Spleen (tissue), 7 donors: ENCODE measurements around the gene TTC3.

Source experiments
- POLR2AphosphoS5 ChIP-seq, 3 donors: sonication (generic); formaldehyde crosslinking; IDR thresholded peaks; one replicate each; pipeline ENCODE4 v1.5.1; 2017; ENCODE audit warnings: antibody characterized with exemption in 3 of 3
- TF ChIP-seq, protein P1 (sequence below), 11 experiments: fragments of 200-600 bp in 7 of 11; fragments of 450-650 bp in 4 of 11; sonication (generic) in 4 of 11; IDR thresholded peaks in 8 of 11; conservative IDR thresholded peaks in 3 of 11; 1 replicate in 7 of 11; 2 replicates in 4 of 11; pipeline versions ENCODE4 v1.4.0 to v1.8.0; 2016 to 2021; ENCODE audit warnings: antibody characterized with exemption in 11 of 11, inconsistent platforms in 4 of 11, mild to moderate bottlenecking in 1 of 11
- donor health status: DM: no; HTN: no; CAD: no; lungs with moderate emphysema.
- donor health status: DM: no; HTN: no; CAD: no.
- donor health status: DM: no; HTN: no; CAD: no.

GRCh38 chr21:37026499-37026898, 46.6 kb upstream of the TTC3 start:
- TF ChIP-seq, protein P1, sequence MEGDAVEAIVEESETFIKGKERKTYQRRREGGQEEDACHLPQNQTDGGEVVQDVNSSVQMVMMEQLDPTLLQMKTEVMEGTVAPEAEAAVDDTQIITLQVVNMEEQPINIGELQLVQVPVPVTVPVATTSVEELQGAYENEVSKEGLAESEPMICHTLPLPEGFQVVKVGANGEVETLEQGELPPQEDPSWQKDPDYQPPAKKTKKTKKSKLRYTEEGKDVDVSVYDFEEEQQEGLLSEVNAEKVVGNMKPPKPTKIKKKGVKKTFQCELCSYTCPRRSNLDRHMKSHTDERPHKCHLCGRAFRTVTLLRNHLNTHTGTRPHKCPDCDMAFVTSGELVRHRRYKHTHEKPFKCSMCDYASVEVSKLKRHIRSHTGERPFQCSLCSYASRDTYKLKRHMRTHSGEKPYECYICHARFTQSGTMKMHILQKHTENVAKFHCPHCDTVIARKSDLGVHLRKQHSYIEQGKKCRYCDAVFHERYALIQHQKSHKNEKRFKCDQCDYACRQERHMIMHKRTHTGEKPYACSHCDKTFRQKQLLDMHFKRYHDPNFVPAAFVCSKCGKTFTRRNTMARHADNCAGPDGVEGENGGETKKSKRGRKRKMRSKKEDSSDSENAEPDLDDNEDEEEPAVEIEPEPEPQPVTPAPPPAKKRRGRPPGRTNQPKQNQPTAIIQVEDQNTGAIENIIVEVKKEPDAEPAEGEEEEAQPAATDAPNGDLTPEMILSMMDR (IDR thresholded peaks at IDR 0.05 in 8 of 11, conservative IDR thresholded peaks at IDR 0.05 in 3 of 11): no peak
- TF ChIP-seq POLR2AphosphoS5 (IDR thresholded peaks at IDR 0.05): no peak
